Measurements from ENCODE around the gene NLRP13. TPM values are rescaled to one million over a fixed set of nuclear protein-coding genes. Genes with fewer than 3 reads are reported as not detected.

NLRP13 gene
- total RNA-seq, 4 donors from 2014 or later, result not detected

DNA sequence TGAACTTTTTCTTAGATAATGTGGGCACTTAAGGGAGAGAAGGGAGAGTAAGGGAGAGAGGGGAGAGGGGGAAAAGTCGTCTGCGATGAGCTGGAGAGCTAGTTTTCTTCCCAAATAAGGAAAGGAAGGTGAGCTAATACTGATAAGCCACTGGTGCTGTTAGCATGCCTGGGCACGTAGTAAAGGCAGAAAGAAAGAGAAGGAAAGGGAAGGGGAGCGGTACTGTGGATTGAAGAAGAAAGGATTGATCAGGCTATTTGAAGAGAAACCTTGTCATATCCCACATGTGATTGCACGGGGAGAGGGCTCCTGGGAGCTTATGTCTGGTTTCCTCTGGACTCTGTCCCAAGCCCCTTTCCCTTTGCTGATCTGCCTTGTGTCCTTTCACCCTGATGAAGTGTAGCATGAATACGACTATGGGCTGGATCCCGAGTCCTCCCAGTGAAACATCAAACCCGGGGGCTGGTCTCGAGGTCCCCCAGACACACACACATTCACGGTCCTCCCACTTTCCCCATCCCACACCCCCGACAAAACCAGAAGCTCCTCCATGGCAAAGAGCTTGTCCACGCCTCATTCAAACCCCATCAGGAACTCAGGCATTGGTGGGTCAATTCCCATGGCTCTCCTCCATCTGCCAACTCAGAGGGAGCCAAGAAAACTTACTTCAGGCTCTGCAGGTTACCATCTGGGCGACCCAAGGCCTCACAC, 30.6 kb downstream of the NLRP13 start:
- Histone ChIP-seq H3K4me3 (no peak overlapping the region), H3K36me3 (no peaks in the 10 kb centered on the region), H3K27ac (no peak overlapping the region), H3K9me3 (no peaks in the 10 kb centered on the region), H3K4me1 (no peaks in the 10 kb centered on the region), H3K27me3 (no peaks in the 10 kb centered on the region)
- in situ Hi-C loops (cut with MboI; ENCODE audit: low pct_ligation_motif_present in 1 of 4, low pct_unique_long_range_greater_than_20kb in 1 of 4, low sequenced_read_pairs in 3 of 4), result no loop called here
- WGBS, 2 donors (ENCODE audit: low coverage in 1 of 2), result 54 to 71% methylated on average over 4 to 12 of the region's 13 CpGs
- no peak for TF ChIP-seq POLR2AphosphoS5 (IDR thresholded peaks at IDR 0.05)
- TF ChIP-seq EP300 (IDR thresholded peaks at IDR 0.05; ENCODE audit: low read depth), result no peak
- TF ChIP-seq, protein P1, sequence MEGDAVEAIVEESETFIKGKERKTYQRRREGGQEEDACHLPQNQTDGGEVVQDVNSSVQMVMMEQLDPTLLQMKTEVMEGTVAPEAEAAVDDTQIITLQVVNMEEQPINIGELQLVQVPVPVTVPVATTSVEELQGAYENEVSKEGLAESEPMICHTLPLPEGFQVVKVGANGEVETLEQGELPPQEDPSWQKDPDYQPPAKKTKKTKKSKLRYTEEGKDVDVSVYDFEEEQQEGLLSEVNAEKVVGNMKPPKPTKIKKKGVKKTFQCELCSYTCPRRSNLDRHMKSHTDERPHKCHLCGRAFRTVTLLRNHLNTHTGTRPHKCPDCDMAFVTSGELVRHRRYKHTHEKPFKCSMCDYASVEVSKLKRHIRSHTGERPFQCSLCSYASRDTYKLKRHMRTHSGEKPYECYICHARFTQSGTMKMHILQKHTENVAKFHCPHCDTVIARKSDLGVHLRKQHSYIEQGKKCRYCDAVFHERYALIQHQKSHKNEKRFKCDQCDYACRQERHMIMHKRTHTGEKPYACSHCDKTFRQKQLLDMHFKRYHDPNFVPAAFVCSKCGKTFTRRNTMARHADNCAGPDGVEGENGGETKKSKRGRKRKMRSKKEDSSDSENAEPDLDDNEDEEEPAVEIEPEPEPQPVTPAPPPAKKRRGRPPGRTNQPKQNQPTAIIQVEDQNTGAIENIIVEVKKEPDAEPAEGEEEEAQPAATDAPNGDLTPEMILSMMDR (IDR thresholded peaks at IDR 0.05), result no peak
- TF ChIP-seq POLR2A (IDR thresholded peaks at IDR 0.05), result no peak
- intact Hi-C loops (cut with DNase I; ENCODE audit: low total_unique reads), result no loop called here
- no peak for DNase-seq

DNA sequence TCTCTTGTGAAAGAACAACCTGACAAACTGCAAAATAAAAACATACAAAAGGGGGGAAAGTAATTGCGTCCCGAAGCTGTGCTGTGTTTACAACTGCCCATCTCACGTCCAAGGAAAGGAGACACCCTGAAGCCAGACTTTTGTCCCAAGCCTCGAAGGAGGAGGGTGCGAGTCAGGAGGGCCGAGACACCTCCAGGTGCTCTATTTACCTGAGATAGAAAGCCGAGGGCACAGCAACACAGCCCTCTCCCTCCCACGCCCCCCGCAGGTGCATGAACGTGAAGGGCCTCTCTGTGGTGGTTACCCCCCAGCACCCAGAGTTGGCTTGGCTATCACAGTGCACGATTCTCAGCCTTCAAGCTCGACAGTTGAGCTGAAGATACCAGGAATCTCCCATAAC, 33.2 kb downstream of the NLRP13 start:
- 75 to 80% methylated on average over 1 to 12 of the region's 12 CpGs for WGBS, 2 donors (ENCODE audit: low coverage in 1 of 2)
- Histone ChIP-seq H3K27me3 (no peaks in the 10 kb centered on the region), H3K4me1 (no peaks in the 10 kb centered on the region), H3K36me3 (no peaks in the 10 kb centered on the region), H3K27ac (no peak overlapping the region), H3K9me3 (no peaks in the 10 kb centered on the region), H3K4me3 (no peak overlapping the region)
- TF ChIP-seq POLR2A (IDR thresholded peaks at IDR 0.05) (no peak), POLR2AphosphoS5 (IDR thresholded peaks at IDR 0.05) (no peak), EP300 (IDR thresholded peaks at IDR 0.05; ENCODE audit: low read depth) (no peak)
- TF ChIP-seq, protein P1 (IDR thresholded peaks at IDR 0.05), result no peak
- no peak for DNase-seq
- intact Hi-C loops (cut with DNase I; ENCODE audit: low total_unique reads) (no loop called here), in situ Hi-C loops (cut with MboI; ENCODE audit: low pct_ligation_motif_present in 1 of 4, low pct_unique_long_range_greater_than_20kb in 1 of 4, low sequenced_read_pairs in 3 of 4) (no loop called here)

DNA sequence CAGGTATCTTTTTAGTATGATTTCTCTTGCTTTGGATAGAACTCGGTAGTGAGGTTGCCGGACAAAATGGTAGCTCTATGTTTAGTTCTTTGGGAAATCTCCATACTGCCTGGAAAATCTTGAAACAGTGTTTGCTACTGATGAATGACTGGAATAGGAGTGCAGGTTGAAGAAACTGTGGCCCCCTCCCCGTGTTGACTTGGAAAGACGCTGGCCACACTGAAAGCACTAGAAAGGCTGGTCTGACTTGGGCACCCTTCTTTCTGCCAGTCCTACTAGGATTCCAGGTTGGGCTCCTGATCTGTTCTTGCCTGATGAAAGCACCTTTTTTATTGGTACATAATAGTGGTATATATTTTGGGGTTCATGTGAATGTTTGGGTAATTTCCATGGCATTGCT, 49.5 kb downstream of the NLRP13 start:
- TF ChIP-seq POLR2A (IDR thresholded peaks at IDR 0.05) (no peak), EP300 (IDR thresholded peaks at IDR 0.05; ENCODE audit: low read depth) (no peak), POLR2AphosphoS5 (IDR thresholded peaks at IDR 0.05) (no peak)
- TF ChIP-seq, protein P1 (IDR thresholded peaks at IDR 0.05), result no peak
- WGBS, 2 donors (ENCODE audit: low coverage in 1 of 2), result 88 to 96% methylated on average over 3 to 4 of the region's 4 CpGs
- intact Hi-C loops (cut with DNase I; ENCODE audit: low total_unique reads), result no loop called here
- Histone ChIP-seq H3K9me3 (no peaks in the 10 kb centered on the region), H3K4me3 (no peak overlapping the region), H3K27ac (no peak overlapping the region), H3K4me1 (no peaks in the 10 kb centered on the region), H3K36me3 (no peaks in the 10 kb centered on the region), H3K27me3 (no peaks in the 10 kb centered on the region)
- in situ Hi-C loops (cut with MboI; ENCODE audit: low pct_ligation_motif_present in 1 of 4, low pct_unique_long_range_greater_than_20kb in 1 of 4, low sequenced_read_pairs in 3 of 4), result no loop called here
- no peak for DNase-seq

DNA sequence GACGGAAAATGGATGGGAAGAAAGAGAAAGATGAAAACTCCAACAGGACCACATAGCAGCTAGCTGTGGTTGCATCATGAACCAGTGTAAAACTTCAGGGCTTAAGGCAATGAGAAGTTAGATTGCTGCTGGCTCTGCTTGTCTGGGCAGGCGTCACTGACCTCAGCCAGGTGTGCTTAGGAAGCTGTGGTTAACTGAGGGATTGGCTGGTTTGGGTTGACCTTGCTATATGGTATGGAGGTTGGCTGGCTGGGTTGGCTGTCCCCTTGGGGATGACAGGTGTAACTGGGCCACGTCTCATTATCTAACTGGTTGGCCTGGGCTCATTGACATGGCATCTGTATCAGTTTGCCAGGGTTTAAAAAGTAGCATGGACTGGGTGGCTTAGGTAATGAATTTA, 54.9 kb downstream of the NLRP13 start:
- 43 to 80% methylated on average over 1 to 3 of the region's 3 CpGs for WGBS, 2 donors (ENCODE audit: low coverage in 1 of 2)
- TF ChIP-seq EP300 (IDR thresholded peaks at IDR 0.05; ENCODE audit: low read depth) (no peak), POLR2A (IDR thresholded peaks at IDR 0.05) (no peak), POLR2AphosphoS5 (IDR thresholded peaks at IDR 0.05) (no peak)
- TF ChIP-seq, protein P1 (IDR thresholded peaks at IDR 0.05), result no peak
- Histone ChIP-seq H3K4me1 (no peaks in the 10 kb centered on the region), H3K27ac (no peak overlapping the region), H3K36me3 (no peaks in the 10 kb centered on the region), H3K27me3 (no peaks in the 10 kb centered on the region), H3K9me3 (no peaks in the 10 kb centered on the region), H3K4me3 (no peak overlapping the region)
- in situ Hi-C loops (cut with MboI; ENCODE audit: low pct_ligation_motif_present in 1 of 4, low pct_unique_long_range_greater_than_20kb in 1 of 4, low sequenced_read_pairs in 3 of 4) (no loop called here), intact Hi-C loops (cut with DNase I; ENCODE audit: low total_unique reads) (no loop called here)
- DNase-seq, result no peak

Measured in transverse colon (tissue), 4 donors.